Omental fat pad (tissue), 4 donors: Measurements from ENCODE around the gene ACAN. TPM values are rescaled to one million over a fixed set of nuclear protein-coding genes. Genes with fewer than 3 reads are reported as not detected.

Experiments used
- ATAC-seq: fragments of 150-250 bp; one replicate; pipeline ENCODE4 v1.9.1; 2016; ENCODE audit warnings: mild to moderate bottlenecking, moderate library complexity; ENCODE audit not compliant: low FRiP score
- DNase-seq: peaks from one replicate; pipeline ENCODE4 v3.0.0-alpha.2; 2019; ENCODE audit warnings: low spot score
- total RNA-seq, 4 donors: library from RNA; depleted of rRNA; stranded (reverse); fragments of >200 nt; gene quantifications; one replicate each; pipeline ENCODE4 v1.1.0, GENCODE V29; 2016
- TF ChIP-seq, protein P1 (sequence below), 3 donors: fragments of 450-650 bp; IDR thresholded peaks; one replicate each; pipeline ENCODE4 v1.5.1; 2016 to 2017; ENCODE audit warnings: antibody characterized with exemption in 3 of 3, mild to moderate bottlenecking in 3 of 3, moderate library complexity in 2 of 3

ACAN gene
- total RNA-seq, 4 donors from 2014 or later, result 0.06 to 0.12 TPM; not detected in 2

DNA sequence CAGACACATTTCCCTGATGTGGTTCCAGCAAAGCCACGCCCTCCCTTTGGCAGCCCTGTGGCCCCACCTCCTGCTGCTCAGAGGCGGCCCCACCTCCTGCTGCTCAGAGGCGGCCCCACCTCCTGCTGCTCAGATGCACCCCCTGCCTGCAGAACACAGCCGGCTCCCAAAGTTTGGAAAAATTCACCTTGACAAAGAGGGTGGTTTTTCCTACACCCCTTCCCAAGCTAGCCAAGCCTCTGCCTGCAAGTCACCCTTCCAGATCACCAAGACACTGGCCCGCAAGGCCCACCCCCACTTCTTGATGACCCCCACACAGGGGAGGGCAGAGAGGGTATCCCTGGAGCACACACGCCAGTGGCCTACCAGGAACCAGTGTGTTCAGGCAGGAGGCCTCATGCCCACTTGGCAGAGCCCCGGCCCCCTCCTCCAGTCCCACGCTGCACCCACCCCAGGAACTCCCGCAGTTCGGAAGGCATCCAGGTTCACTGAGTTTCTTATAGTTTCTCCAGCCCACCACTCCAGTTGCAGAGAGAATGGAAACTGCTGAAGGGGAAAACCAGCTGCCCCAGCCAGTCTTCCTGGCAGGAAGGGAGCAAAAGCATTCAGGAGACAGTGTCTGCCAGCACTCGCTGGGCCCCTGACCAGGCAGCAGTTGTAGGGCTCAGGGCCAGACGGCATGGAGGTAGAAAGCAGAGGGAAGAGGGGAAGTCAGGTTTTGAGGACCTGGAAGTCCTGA lies 94.4 kb downstream of the ACAN start:
- DNase-seq (peak; percentile 62), ATAC-seq (peak; percentile 91)
- TF ChIP-seq, protein P1, sequence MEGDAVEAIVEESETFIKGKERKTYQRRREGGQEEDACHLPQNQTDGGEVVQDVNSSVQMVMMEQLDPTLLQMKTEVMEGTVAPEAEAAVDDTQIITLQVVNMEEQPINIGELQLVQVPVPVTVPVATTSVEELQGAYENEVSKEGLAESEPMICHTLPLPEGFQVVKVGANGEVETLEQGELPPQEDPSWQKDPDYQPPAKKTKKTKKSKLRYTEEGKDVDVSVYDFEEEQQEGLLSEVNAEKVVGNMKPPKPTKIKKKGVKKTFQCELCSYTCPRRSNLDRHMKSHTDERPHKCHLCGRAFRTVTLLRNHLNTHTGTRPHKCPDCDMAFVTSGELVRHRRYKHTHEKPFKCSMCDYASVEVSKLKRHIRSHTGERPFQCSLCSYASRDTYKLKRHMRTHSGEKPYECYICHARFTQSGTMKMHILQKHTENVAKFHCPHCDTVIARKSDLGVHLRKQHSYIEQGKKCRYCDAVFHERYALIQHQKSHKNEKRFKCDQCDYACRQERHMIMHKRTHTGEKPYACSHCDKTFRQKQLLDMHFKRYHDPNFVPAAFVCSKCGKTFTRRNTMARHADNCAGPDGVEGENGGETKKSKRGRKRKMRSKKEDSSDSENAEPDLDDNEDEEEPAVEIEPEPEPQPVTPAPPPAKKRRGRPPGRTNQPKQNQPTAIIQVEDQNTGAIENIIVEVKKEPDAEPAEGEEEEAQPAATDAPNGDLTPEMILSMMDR (IDR thresholded peaks at IDR 0.05), result no peak

GRCh38 chr15:88898736-88899135 lies 95.5 kb downstream of the ACAN start:
- DNase-seq (no peak), ATAC-seq (no peak)
- TF ChIP-seq, protein P1 (IDR thresholded peaks at IDR 0.05), result no peak

DNA sequence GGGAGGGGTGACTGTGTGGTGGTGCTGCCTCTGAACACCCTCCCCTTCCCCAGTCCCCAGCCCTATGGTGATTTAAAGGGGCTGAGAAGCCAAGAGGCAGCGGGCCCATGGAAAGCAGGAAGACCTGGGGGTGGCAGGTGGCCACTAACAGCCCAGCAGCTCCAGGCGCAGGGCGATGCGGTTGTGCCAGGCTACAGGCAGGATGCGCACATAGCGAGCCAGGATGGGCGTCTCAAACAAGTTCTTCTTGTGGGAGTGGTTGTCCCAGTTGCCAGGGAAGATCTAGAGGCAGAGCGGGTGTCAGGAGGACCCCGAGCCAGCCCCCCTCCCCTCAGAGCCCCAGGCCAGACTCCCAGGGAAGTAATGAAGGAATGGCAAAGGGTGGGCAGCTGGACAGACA lies 96.0 kb downstream of the ACAN start:
- DNase-seq (no peak), ATAC-seq (no peak)
- TF ChIP-seq, protein P1 (IDR thresholded peaks at IDR 0.05), result no peak

- DNase-seq, result no peak
- TF ChIP-seq, protein P1 (IDR thresholded peaks at IDR 0.05), result no peak
- no peak for ATAC-seq
Observed at GRCh38 chr15:88900309-88900981, 97.2 kb downstream of the ACAN start.

- ATAC-seq (no peak), DNase-seq (no peak)
- TF ChIP-seq, protein P1 (IDR thresholded peaks at IDR 0.05), result no peak
Observed at GRCh38 chr15:88900982-88901418, 97.8 kb downstream of the ACAN start.

DNA sequence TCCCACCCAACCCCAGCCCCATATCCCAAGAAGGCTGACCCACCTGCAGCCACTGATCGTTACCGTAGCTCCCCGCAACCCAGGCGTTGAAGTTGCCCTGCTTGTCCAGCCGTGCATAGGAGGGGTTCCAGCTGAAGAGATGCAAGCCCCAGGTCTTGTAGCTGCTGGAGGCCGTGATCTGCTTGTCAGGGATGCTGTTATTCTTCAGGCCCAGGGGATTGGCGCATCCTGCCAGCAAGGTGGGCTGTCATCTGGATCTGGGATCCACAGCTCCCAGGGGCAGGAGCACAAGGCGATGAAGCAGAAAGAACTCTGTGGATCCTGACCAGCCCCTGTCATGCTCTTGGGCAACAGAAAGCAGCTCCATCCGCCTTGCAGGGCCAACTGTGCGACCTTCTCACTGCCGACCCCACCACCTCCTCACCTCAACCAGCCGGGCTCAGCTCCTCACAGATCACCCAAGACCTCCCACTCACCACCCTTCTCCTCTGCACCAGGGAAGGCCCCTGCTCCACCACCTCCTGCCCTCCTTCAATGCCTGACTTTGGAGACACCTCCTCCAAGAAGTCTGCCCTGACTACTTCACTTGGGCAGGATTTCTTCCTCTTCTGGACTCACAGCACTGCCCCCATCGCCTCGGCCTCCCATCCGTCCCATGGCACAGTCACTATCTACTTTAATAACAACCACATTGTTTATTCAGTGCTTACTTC lies 98.4 kb downstream of the ACAN start:
- TF ChIP-seq, protein P1 (IDR thresholded peaks at IDR 0.05), result no peak
- ATAC-seq (no peak), DNase-seq (no peak)
